Omental fat pad (tissue), 4 donors: ENCODE measurements around the gene PLEKHD1. TPM values are rescaled to one million over a fixed set of nuclear protein-coding genes. Genes with fewer than 3 reads are reported as not detected.

Source experiments
- ATAC-seq: fragments of 150-250 bp; one replicate; pipeline ENCODE4 v1.9.1; 2016; ENCODE audit warnings: mild to moderate bottlenecking, moderate library complexity; ENCODE audit not compliant: low FRiP score
- DNase-seq: peaks from one replicate; pipeline ENCODE4 v3.0.0-alpha.2; 2019; ENCODE audit warnings: low spot score
- total RNA-seq, 4 donors: library from RNA; depleted of rRNA; stranded (reverse); fragments of >200 nt; gene quantifications; one replicate each; pipeline ENCODE4 v1.1.0, GENCODE V29; 2016
- TF ChIP-seq, protein P1 (sequence below), 3 donors: fragments of 450-650 bp; IDR thresholded peaks; one replicate each; pipeline ENCODE4 v1.5.1; 2016 to 2017; ENCODE audit warnings: antibody characterized with exemption in 3 of 3, mild to moderate bottlenecking in 3 of 3, moderate library complexity in 2 of 3

Gene PLEKHD1
- total RNA-seq, 4 donors from 2014 or later, result 0.12 to 0.19 TPM; not detected in 2

DNA sequence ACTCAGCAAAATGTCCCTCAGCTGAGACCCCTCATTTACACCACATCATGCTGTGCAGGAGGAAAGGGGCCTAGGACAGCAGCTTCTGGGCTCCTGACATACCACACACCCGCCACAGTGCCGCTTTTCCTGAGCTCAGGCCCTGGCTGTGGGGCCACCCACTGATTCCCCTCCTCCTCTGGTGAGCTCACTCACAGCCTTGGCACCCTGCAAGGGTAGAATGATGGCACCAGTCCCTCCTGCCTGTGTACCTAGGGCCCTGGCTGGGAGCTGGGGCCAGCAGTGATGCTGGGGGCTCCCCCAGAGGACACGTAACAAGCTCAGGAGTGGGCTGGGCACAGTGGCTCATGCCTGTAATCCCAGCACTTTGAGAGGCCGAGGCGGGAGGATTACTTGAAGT, 44.4 kb downstream of the PLEKHD1 start:
- DNase-seq, result no peak
- ATAC-seq, result no peak
- TF ChIP-seq, protein P1, sequence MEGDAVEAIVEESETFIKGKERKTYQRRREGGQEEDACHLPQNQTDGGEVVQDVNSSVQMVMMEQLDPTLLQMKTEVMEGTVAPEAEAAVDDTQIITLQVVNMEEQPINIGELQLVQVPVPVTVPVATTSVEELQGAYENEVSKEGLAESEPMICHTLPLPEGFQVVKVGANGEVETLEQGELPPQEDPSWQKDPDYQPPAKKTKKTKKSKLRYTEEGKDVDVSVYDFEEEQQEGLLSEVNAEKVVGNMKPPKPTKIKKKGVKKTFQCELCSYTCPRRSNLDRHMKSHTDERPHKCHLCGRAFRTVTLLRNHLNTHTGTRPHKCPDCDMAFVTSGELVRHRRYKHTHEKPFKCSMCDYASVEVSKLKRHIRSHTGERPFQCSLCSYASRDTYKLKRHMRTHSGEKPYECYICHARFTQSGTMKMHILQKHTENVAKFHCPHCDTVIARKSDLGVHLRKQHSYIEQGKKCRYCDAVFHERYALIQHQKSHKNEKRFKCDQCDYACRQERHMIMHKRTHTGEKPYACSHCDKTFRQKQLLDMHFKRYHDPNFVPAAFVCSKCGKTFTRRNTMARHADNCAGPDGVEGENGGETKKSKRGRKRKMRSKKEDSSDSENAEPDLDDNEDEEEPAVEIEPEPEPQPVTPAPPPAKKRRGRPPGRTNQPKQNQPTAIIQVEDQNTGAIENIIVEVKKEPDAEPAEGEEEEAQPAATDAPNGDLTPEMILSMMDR (IDR thresholded peaks at IDR 0.05), result no peak

DNA sequence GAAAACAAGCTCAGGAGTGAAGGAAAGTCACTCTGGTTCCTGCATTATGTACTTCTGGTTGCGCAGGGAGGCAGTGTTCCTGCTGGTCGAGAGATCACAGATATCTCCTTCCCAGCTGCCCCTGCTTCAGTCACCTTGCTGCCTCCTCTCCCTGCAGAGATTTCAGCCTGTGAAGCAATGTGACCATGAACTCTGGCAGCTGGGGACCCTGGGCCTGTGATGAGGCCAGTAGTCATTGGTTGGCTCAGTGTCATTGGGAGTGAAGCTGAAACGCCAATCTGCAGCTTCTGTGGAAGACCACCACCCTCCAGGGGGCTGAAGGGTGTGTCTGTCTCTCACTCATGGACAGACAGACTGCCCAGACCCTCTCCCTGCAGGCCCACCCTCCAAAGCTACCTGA, 45.0 kb downstream of the PLEKHD1 start:
- TF ChIP-seq, protein P1 (IDR thresholded peaks at IDR 0.05), result no peak
- no peak for ATAC-seq

DNA sequence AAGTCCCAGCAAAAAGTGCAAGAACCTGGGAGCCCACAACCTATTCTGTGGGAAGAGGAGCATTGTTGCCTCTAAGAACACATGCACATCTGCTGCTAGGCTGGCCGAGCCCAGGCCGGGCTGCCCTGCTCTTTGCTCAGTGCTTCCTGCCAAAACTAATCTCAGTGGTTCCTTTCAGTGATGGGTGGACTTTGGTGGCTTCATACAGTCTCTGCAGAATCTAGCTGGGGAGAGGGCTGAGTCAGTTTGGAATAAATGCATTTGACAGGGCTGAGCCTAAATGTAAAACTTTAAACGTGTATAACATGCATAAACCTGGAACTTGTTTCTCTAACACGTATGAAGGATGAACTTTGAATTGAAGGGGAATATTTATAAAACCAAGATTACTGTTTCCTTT, 45.6 kb downstream of the PLEKHD1 start:
- no peak for ATAC-seq
- no peak for DNase-seq
- TF ChIP-seq, protein P1 (IDR thresholded peaks at IDR 0.05), result no peak

More for the DNA sequence above, 45.0 kb downstream of the PLEKHD1 start:
- no peak for DNase-seq

DNA sequence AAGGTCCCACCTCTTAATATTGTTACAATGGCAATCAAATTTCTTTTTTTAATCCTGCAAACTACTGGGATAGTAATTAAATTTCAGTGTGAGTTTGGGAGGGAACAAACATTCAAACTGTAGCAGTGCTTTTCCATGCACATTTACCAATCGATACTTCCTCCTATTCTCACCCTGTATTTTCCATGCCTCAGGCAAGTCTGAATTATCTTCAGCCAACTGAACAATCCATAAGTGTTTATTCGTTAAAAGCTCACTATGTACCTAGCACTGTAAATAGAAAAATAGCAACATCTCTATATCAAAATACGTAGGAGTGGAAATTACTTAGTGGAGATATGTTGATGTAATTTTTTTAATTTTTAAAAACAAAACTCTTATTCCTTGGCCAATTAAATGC, 46.6 kb downstream of the PLEKHD1 start:
- DNase-seq (no peak), ATAC-seq (no peak)
- TF ChIP-seq, protein P1 (IDR thresholded peaks at IDR 0.05), result no peak

DNA sequence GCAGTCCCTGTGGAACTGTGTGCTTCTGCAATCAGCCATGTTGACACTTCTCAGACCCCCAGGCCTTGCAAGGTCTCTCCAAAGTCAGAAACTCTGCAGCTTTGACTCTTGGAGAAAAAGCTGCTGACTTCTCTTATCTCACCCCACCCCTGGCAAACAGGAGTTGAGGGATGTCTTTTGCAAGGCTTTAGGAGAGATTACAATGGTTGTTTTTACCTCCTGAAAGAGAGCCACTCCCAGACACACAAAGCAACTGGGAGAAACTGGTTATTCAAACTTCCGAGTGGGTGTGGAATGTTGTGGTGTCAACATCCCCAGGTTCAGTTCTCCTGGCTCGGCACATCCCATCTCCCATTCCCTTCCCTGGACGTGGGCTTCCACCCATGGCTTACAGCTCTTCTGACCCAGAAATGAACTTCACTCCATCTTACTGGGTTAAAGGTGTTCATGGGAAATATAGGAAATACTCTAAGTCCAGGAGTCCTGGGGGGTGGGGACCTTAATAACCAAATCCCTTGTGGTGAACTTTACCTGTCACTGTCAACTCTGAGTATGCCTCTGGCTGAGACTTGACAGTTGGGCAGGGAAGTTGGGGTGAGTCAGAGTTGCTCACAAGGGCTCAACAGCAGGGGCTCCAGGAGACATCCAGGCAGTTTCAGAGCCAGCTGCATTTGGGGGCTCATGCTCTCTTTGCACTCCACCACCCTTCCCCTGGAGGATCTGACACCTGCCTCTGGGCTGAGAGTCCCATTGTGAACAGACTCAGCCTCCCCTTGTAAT, 48.2 kb downstream of the PLEKHD1 start:
- TF ChIP-seq, protein P1 (IDR thresholded peaks at IDR 0.05), result no peak
- DNase-seq (no peak), ATAC-seq (no peak)

DNA sequence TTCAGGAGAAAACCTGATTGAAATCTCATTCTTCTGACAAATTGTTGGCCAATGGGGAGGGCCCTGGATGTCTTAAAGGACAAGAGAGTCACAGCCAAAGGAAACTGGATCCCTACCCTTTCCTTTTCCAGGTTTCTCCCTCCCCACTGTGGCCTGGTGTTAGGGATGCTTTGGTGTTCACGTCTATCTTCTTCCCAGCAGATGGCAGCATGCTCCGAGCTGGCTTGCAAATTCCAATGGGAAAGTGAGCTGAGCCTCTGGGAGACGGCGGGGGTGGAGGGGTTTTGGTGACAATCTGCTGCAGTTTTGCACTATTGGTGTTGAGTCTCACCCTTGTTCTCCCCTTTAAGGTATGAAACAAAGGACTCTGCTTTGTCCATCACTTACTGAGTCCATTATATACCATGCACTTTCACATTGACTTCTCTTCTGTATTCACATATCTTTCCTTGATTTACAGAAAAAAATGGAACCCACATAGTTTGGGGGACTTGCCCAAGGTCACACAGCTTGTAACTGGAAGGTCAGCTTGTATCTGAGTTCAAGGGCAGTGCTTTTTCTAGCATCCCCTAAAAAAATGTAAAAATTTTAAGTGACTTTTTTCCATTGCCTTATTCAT, 50.8 kb downstream of the PLEKHD1 start:
- TF ChIP-seq, protein P1 (IDR thresholded peaks at IDR 0.05), result no peak
- no peak for DNase-seq
- no peak for ATAC-seq

DNA sequence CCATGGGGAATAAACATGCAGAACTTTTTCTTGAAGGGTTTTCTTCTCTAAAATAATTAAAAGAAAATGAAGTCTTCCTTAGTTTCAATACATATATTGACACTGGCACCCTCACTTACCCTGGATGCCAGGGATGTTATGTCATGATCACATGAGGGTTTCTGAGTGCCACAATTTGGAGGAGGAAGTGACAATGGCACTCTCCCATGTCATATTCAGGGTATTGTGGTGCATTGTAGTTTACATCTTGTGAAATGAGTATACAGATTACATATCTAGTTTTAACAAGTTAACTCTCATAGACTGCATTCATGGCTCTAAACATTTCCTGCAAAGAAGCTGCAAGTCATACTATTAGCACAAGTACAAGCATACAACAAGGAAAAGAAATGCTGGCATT, 52.4 kb downstream of the PLEKHD1 start:
- no peak for ATAC-seq

More for the DNA sequence above, 52.4 kb downstream of the PLEKHD1 start:
- no peak for DNase-seq
- TF ChIP-seq, protein P1 (IDR thresholded peaks at IDR 0.05), result no peak
